22Rv1 (cell line): ENCODE results near the gene MYO1C.

Source experiments
- H3K27ac ChIP-seq: fragments of 450-650 bp; 2 replicates; pipeline ENCODE4 v1.5.1; 2017
- ZFX ChIP-seq: fragments of 450-650 bp; IDR thresholded peaks from 2 replicates; pipeline ENCODE4 v1.6.1; 2017; ENCODE audit warnings: antibody characterized with exemption, borderline replicate concordance
- TF ChIP-seq, protein P1 (sequence below): fragments of 450-650 bp; IDR thresholded peaks from 2 replicates; pipeline ENCODE4 v1.5.1; 2017; ENCODE audit warnings: mild to moderate bottlenecking

MYO1C gene

GRCh38 chr17:1469231-1469852 lies 23.1 kb downstream of the MYO1C start:
- H3K27ac ChIP-seq, result no peak overlapping the region
- TF ChIP-seq, protein P1, sequence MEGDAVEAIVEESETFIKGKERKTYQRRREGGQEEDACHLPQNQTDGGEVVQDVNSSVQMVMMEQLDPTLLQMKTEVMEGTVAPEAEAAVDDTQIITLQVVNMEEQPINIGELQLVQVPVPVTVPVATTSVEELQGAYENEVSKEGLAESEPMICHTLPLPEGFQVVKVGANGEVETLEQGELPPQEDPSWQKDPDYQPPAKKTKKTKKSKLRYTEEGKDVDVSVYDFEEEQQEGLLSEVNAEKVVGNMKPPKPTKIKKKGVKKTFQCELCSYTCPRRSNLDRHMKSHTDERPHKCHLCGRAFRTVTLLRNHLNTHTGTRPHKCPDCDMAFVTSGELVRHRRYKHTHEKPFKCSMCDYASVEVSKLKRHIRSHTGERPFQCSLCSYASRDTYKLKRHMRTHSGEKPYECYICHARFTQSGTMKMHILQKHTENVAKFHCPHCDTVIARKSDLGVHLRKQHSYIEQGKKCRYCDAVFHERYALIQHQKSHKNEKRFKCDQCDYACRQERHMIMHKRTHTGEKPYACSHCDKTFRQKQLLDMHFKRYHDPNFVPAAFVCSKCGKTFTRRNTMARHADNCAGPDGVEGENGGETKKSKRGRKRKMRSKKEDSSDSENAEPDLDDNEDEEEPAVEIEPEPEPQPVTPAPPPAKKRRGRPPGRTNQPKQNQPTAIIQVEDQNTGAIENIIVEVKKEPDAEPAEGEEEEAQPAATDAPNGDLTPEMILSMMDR, result no peak
- no peak for TF ChIP-seq ZFX

DNA sequence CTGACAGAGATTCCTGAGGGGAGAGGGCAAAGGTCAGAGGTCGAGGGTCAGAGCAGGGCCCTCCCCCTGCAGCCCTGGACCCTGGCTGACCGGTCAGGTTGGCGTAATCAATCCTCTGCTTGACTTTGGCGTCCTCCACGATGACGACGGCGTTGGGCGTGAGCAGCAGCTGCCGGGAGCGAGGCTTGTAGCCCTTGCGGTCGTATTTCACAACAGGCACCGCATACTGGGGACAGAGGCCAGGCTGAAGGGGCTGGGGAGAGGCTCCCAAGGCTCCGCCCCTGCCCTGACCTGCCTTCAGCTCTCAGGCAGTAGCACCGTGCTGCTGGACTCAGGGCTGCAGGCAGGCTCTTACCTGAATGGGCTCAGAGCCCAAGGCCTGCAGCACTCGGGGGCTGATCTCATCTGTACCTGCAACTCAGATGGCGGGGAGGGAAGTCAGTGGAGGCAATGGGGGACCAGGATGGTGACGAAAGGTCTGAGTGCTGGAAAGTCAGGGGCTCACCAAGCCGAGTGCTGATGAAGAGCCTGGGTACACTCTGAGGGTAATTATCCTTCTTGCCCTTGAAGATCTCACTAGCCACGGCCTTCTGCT lies 24.5 kb downstream of the MYO1C start:
- TF ChIP-seq, protein P1, result no peak
- TF ChIP-seq ZFX, result no peak
- H3K27ac ChIP-seq, result no peak overlapping the region

GRCh38 chr17:1467258-1467657 lies 25.2 kb downstream of the MYO1C start:
- H3K27ac ChIP-seq, result no peak overlapping the region
- TF ChIP-seq, protein P1, result no peak
- no peak for TF ChIP-seq ZFX

DNA sequence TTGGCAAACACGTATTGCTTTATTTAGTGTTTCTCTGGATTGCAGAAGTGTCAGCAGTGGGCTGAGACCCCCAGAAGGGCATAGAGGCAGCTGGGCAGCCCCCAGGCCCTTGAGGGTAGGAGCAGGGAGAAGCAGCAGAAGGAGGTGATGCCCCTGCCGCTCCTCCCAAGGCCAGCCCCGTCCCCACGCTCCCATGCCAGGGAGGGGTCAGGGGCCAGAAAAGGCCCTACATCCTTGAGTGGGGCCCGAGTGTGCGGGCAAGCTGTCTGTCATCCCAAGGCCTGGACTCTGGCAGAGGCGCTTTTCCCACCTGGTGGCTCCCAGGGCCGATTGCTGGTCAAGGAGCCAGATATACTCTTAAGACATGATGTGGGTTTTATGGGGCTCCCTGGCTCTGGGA lies 28.3 kb downstream of the MYO1C start:
- TF ChIP-seq ZFX, result no peak
- TF ChIP-seq, protein P1, result no peak
- peak overlapping the region; percentile 98 for H3K27ac ChIP-seq

GRCh38 chr17:1462164-1463112 lies 30.0 kb downstream of the MYO1C start:
- H3K27ac ChIP-seq, result peak overlapping the region; percentile 98
- TF ChIP-seq, protein P1, result peak; percentile 12; the same call in 1 of the 2 replicates
- TF ChIP-seq ZFX, result no peak

- TF ChIP-seq, protein P1, result no peak
- TF ChIP-seq ZFX, result no peak
- H3K27ac ChIP-seq, result peak overlapping the region; percentile 98; the same call in 1 of the 2 replicates
Observed at GRCh38 chr17:1461198-1461944, 31.1 kb downstream of the MYO1C start.
